Stimulated activated CD8-positive, alpha-beta memory T cell treated with anti-CD3 and anti-CD28 coated beads, Interleukin-4, amount 100 ng/mL, for 24 hours (primary cell): Measurements from ENCODE around the gene CACNA1G.
A peak's percentile ranks its signal among the peaks of the same experiment; 100 is the strongest.

Experiments
- DNase-seq: peaks from one replicate; pipeline ENCODE4 v3.0.0-alpha.2; 2020; ENCODE audit warnings: low read depth

The CACNA1G gene

GRCh38 chr17:50533720-50534148 lies 26.8 kb upstream of the CACNA1G start:
- no peak for DNase-seq

GRCh38 chr17:50534222-50534978 lies 26.1 kb upstream of the CACNA1G start:
- DNase-seq = no peak

- DNase-seq = no peak
Observed at GRCh38 chr17:50534979-50535326, 25.6 kb upstream of the CACNA1G start.

- no peak for DNase-seq
Observed at GRCh38 chr17:50535407-50535806, 25.1 kb upstream of the CACNA1G start.

- no peak for DNase-seq
Observed at GRCh38 chr17:50536683-50537646, 23.6 kb upstream of the CACNA1G start.

- no peak for DNase-seq
Observed at GRCh38 chr17:50537721-50538548, 22.6 kb upstream of the CACNA1G start.

GRCh38 chr17:50538549-50539410 lies 21.7 kb upstream of the CACNA1G start:
- no peak for DNase-seq

GRCh38 chr17:50539762-50540559 lies 20.6 kb upstream of the CACNA1G start:
- no peak for DNase-seq

- no peak for DNase-seq
Observed at GRCh38 chr17:50540560-50541401, 19.7 kb upstream of the CACNA1G start.

GRCh38 chr17:50541402-50541715 lies 19.2 kb upstream of the CACNA1G start:
- DNase-seq = no peak

- DNase-seq = peak; percentile 75
Observed at GRCh38 chr17:50541716-50542688, 18.5 kb upstream of the CACNA1G start.

- DNase-seq = no peak
Observed at GRCh38 chr17:50542795-50543774, 17.4 kb upstream of the CACNA1G start.

GRCh38 chr17:50544516-50544915 lies 16.0 kb upstream of the CACNA1G start:
- no peak for DNase-seq

GRCh38 chr17:50545311-50545710 lies 15.2 kb upstream of the CACNA1G start:
- no peak for DNase-seq

GRCh38 chr17:50546701-50547034 lies 13.8 kb upstream of the CACNA1G start:
- no peak for DNase-seq

- peak; percentile 75 for DNase-seq
Observed at GRCh38 chr17:50547035-50547735, 13.3 kb upstream of the CACNA1G start, which contains the start of gene SPATA20. Gene SPATA20, plus strand, starts transcription at chr17:50547174. Its CDS starts 35 bp downstream, at chr17:50547209.

GRCh38 chr17:50547736-50548083 lies 12.8 kb upstream of the CACNA1G start:
- DNase-seq = no peak
